Endothelial cell of umbilical vein (primary cell): ENCODE results near the gene MTA2.

Source experiments
- CTCF ChIP-seq, 2 donors: IDR thresholded peaks; 1 replicate in 1 of 2; 2 replicates in 1 of 2; pipeline ENCODE4 v1.5.1; 2011; ENCODE audit warnings: low read length in 2 of 2, mild to moderate bottlenecking in 2 of 2, moderate library complexity in 2 of 2, control low read depth in 1 of 2, inconsistent platforms in 1 of 2, low read depth in 1 of 2; ENCODE audit not compliant: insufficient read depth in 1 of 2; ENCODE audit errors: extremely low read depth in 1 of 2
- EZH2 ChIP-seq: IDR thresholded peaks from 2 replicates; pipeline ENCODE4 v1.6.1; 2012; ENCODE audit warnings: borderline replicate concordance, low read depth, mild to moderate bottlenecking, moderate library complexity, low read length, inconsistent platforms; ENCODE audit not compliant: severe bottlenecking
- FOS ChIP-seq: IDR thresholded peaks from 2 replicates; pipeline ENCODE4 v1.6.1; 2011; ENCODE audit warnings: mild to moderate bottlenecking, low read length, moderate library complexity, borderline replicate concordance; ENCODE audit not compliant: insufficient read depth
- GATA2 ChIP-seq: IDR thresholded peaks from 2 replicates; pipeline ENCODE4 v1.7.0; 2011; ENCODE audit warnings: low read depth, mild to moderate bottlenecking, moderate library complexity, mixed read lengths, low read length; ENCODE audit not compliant: insufficient read length, insufficient read depth
- JUN ChIP-seq: IDR thresholded peaks from 2 replicates; pipeline ENCODE4 v1.6.1; 2011; ENCODE audit warnings: borderline replicate concordance, low read depth; ENCODE audit not compliant: insufficient read length, insufficient read depth
- MAX ChIP-seq: IDR thresholded peaks from 2 replicates; pipeline ENCODE4 v1.6.1; 2011; ENCODE audit not compliant: insufficient read depth, insufficient read length
- POLR2A ChIP-seq: IDR thresholded peaks from 2 replicates; pipeline ENCODE4 v1.6.1; 2012; ENCODE audit warnings: low read depth, mild to moderate bottlenecking, control low read depth, low read length

GRCh38 chr11:62621027-62621566, 19.4 kb upstream of the MTA2 start:
- TF ChIP-seq POLR2A (no peak), EZH2 (no peak), CTCF (IDR thresholded peaks at IDR 0.05; ENCODE audit: extremely low read depth in 1 of 2, insufficient read depth in 1 of 2, low read depth in 1 of 2, low read length in 2 of 2) (no peak), MAX (no peak), FOS (no peak), JUN (no peak), GATA2 (no peak)
